GM12865 (cell line): ENCODE data around the gene RYR3.

Source experiments
- DNase-seq: peaks from one replicate; pipeline ENCODE4 v3.0.0; 2010; ENCODE audit warnings: low read depth
- H3K4me3 ChIP-seq: 2 replicates; pipeline ENCODE4 v1.5.1; 2011; ENCODE audit warnings: mild to moderate bottlenecking, low read depth, low read length, control low read depth
- CTCF ChIP-seq: IDR thresholded peaks from 2 replicates; pipeline ENCODE4 v1.5.1; 2011; ENCODE audit warnings: low read length, control low read depth, low read depth, inconsistent platforms; ENCODE audit not compliant: insufficient read depth; ENCODE audit errors: missing control alignments

RYR3 gene

GRCh38 chr15:33701304-33701696 lies 390.5 kb downstream of the RYR3 start:
- no peak for TF ChIP-seq CTCF
- DNase-seq = no peak
- H3K4me3 ChIP-seq = no peak overlapping the region

GRCh38 chr15:33706173-33706572 lies 395.4 kb downstream of the RYR3 start:
- H3K4me3 ChIP-seq = no peak overlapping the region
- no peak for DNase-seq
- TF ChIP-seq CTCF = no peak

GRCh38 chr15:33710748-33711147 lies 400.0 kb downstream of the RYR3 start:
- H3K4me3 ChIP-seq = no peak overlapping the region
- no peak for TF ChIP-seq CTCF
- DNase-seq = no peak

GRCh38 chr15:33716025-33716424 lies 405.3 kb downstream of the RYR3 start:
- no peak for TF ChIP-seq CTCF
- no peak overlapping the region for H3K4me3 ChIP-seq
- DNase-seq = peak; percentile 31

GRCh38 chr15:33720952-33721351 lies 410.2 kb downstream of the RYR3 start:
- no peak overlapping the region for H3K4me3 ChIP-seq
- DNase-seq = no peak
- TF ChIP-seq CTCF = no peak

- no peak for TF ChIP-seq CTCF
- peak; percentile 37 for DNase-seq
- no peak overlapping the region for H3K4me3 ChIP-seq
Measured at GRCh38 chr15:33722005-33722672, 411.4 kb downstream of the RYR3 start.

- H3K4me3 ChIP-seq = no peak overlapping the region
- DNase-seq = no peak
- no peak for TF ChIP-seq CTCF
Measured at GRCh38 chr15:33722673-33723015, 411.9 kb downstream of the RYR3 start.
